ENCODE measurements around the gene BEND2. TPM values are rescaled to one million over a fixed set of nuclear protein-coding genes. Genes with fewer than 3 reads are reported as not detected.

BEND2 gene
- total and polyA plus RNA-seq, 2 of the 8 experiments (the other 6 are each of a cell fraction or from before 2014, with no cell fraction given): not detected

- Histone ChIP-seq H4K91ac (replicated peaks; ENCODE audit: insufficient read length, low read length) (no peak overlapping the region), H3K79me1 (ENCODE audit: low read depth, low read length) (no peaks in the 10 kb centered on the region), H3K9ac (replicated peaks in 1 of 4; ENCODE audit: extremely low read depth in 1 of 4, low read depth in 3 of 4, low read length in 3 of 4) (no peak overlapping the region), H3K4me2 (ENCODE audit: insufficient read depth in 1 of 2, low read depth in 2 of 2, low read length in 2 of 2) (no peak overlapping the region), H4K8ac (ENCODE audit: extremely low read depth, insufficient read depth, low read length) (no peak overlapping the region), H3K14ac (ENCODE audit: insufficient read length) (no peak overlapping the region), H2BK20ac (ENCODE audit: low read length) (no peak overlapping the region), H2AK5ac (ENCODE audit: low read depth, low read length) (no peak overlapping the region), H2BK5ac (ENCODE audit: low read depth, low read length) (no peak overlapping the region), H2BK15ac (ENCODE audit: low read length) (no peak overlapping the region), H2BK12ac (ENCODE audit: low read depth, low read length) (no peak overlapping the region), H3K56ac (replicated peaks; ENCODE audit: insufficient read length, low read depth, low read length) (no peak overlapping the region), H3K79me2 (ENCODE audit: control insufficient read depth in 1 of 2, insufficient read depth in 2 of 2, low read length in 2 of 2) (no peaks in the 10 kb centered on the region), H4K5ac (ENCODE audit: insufficient read length, low read depth, low read length) (no peak overlapping the region), H3K18ac (ENCODE audit: extremely low read depth, low read length) (no peak overlapping the region), H3K4ac (replicated peaks; ENCODE audit: insufficient read length, low read depth, low read length) (no peak overlapping the region), H3K9me3 (ENCODE audit: insufficient read depth in 2 of 2, low read depth in 1 of 2, low read length in 1 of 2) (no peaks in the 10 kb centered on the region), H3K27me3 (replicated peaks in 1 of 4; ENCODE audit: control insufficient read depth in 3 of 4, extremely low read depth in 1 of 4, insufficient read depth in 3 of 4, low read length in 3 of 4) (no peaks in the 10 kb centered on the region), H3K4me1 (replicated peaks in 1 of 4; ENCODE audit: control insufficient read depth in 3 of 4, insufficient read depth in 4 of 4, low read length in 3 of 4) (no peaks in the 10 kb centered on the region), H2BK120ac (replicated peaks; ENCODE audit: low read depth, low read length) (no peak overlapping the region), H3K4me3 (ENCODE audit: extremely low read depth in 1 of 4, insufficient read depth in 2 of 4, low read depth in 3 of 4, low read length in 4 of 4) (no peak overlapping the region), H2AFZ (ENCODE audit: low read length) (no peak overlapping the region), H4K20me1 (replicated peaks in 1 of 2; ENCODE audit: control insufficient read depth in 1 of 2, insufficient read depth in 2 of 2, low read length in 2 of 2) (no peaks in the 10 kb centered on the region), H3K36me3 (ENCODE audit: control insufficient read depth in 2 of 4, insufficient read depth in 4 of 4, low read length in 3 of 4) (no peaks in the 10 kb centered on the region), H3K23ac (ENCODE audit: insufficient read length) (no peak overlapping the region), H3K23me2 (ENCODE audit: low read depth, low read length) (no peaks in the 10 kb centered on the region), H3K27ac (ENCODE audit: low read depth, low read length) (no peak overlapping the region)
- ChIA-PET POLR2A (ENCODE audit: partially characterized antibody) (no interaction called here), CTCF (ENCODE audit: partially characterized antibody) (no interaction called here)
- no peak for FAIRE-seq
- no peak for TF ChIP-seq HDAC2 (IDR thresholded peaks at IDR 0.05; ENCODE audit: borderline replicate concordance in 1 of 2, low read depth in 2 of 2, low read length in 2 of 2)
- WGBS, 2 experiments (ENCODE audit: extremely low coverage in 1 of 2, insufficient coverage in 1 of 2, insufficient read length in 1 of 2, insufficient replicate concordance in 2 of 2, low coverage in 1 of 2, low lambda C conversion rate in 2 of 2, missing lambda C conversion rate in 1 of 2): 92% methylated on average over 2 of the region's 2 CpGs; no CpG with 5 or more reads in 1 of the 2 experiments
- DNase-seq (ENCODE audit: low read depth in 1 of 2, low spot score in 2 of 2): no peak
Observed at GRCh38 chrX:18158963-18159362, 61.7 kb downstream of the BEND2 start.

Measured in H1 (cell line).